Measurements from ENCODE around the gene ANKRD66.

Gene ANKRD66

DNA sequence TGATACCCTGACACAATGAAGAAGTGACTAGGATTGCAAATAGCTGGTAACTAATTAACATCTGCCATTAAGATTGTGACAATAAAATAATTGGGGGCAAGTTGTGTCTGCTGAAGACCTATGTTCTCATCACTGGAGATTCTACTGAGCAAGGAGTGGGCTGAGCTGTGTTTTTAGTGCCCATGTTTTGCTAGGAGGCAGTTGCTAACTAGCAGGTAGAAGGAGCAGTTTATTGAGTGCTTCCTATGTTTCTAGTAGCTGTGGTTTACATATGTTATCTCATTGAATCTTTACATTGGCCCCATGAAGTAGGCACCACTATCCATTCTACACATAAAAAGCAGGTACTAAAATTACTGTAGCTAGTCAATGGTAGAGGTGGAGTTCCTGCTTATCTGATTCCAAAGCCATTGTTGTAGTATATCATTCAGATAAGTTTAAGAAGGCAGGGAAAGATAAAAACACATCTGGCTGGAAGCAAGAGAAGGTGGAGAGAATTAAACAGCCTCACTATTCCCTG is 43.7 kb downstream of the ANKRD66 start:
- DNase-seq (ENCODE audit: low read depth, low spot score), result no peak

GRCh38 chr6:46792635-46793034 is 45.9 kb downstream of the ANKRD66 start:
- DNase-seq (ENCODE audit: low read depth, low spot score), result no peak

DNA sequence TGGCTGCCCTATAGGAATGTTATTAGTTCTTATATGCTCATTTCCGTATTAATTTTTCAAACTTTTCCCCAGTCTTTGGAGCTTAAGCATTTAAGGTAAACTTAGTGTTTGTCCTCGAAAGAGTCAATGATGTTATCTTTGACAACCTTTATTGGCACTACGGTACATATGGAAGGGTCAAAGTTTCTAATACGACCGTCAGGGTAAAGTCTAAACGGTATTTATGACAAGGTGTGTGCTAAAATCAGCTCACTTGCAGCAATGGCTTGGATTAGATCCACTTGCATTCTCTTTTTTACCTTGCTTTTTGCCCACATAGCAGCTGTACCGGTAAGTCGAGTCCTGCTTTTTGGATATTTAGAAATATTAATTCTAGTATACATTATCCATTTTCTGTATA is 46.4 kb downstream of the ANKRD66 start, which contains the start of gene MEP1A:
Gene MEP1A, plus strand, starts transcription at position 252 of the 400 bp plus-strand sequence. Its CDS starts 10 bp downstream, at position 262.
- no peak for DNase-seq (ENCODE audit: low read depth, low spot score)

GRCh38 chr6:46794068-46794467 is 47.3 kb downstream of the ANKRD66 start:
- DNase-seq (ENCODE audit: low read depth, low spot score), result no peak

DNA sequence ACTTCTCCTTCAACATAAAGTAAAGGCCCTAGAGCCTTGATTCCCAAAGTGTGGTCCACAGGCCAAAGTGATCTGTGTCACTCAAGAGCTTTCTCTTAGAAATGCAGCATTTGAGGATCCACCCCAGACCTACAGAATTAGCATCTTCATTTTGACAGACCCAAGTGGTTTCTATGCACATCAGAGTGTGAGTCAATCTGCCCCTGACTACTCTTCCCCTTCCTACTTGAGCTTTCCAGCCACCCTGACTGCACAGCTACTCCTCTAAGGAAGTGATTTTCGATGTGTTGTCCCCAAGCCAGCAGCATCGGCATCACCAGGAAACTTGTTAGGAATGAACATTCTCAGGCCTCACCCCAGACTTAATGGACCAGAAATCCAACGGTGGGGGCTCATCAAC is 49.1 kb downstream of the ANKRD66 start:
- DNase-seq (ENCODE audit: low read depth, low spot score), result no peak

- DNase-seq (ENCODE audit: low read depth, low spot score), result no peak
These were observed 50.3 kb downstream of the ANKRD66 start for GRCh38 chr6:46796848-46797580.

- no peak for DNase-seq (ENCODE audit: low read depth, low spot score)
These were observed 52.9 kb downstream of the ANKRD66 start for GRCh38 chr6:46799657-46800056.

- no peak for DNase-seq (ENCODE audit: low read depth, low spot score)
These were observed 62.1 kb downstream of the ANKRD66 start for GRCh38 chr6:46808806-46809205.
